ENCODE results near the gene RNFT2. TPM values are rescaled to one million over a fixed set of nuclear protein-coding genes. Genes with fewer than 3 reads are reported as not detected.

Gene RNFT2
- total RNA-seq, 1 experiment from 2014 or later: 27.7 TPM

DNA sequence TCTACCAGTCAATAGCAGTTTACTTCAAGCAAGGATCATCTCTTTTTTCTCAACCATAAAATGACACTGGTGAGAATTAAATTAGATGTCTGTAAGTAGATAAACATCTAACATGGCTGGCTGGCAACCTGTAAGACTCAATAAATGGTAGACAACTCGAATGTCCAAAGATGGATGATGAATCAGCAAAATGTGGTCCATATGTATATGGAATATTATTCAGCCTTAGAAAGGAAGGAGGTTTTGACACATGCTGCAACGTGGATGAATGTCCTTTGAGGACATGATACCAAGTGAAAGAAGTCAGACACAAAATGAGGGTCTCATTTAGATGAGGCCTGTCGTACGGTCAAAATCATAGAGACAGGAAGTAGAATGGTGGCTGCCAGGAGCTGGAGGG is 46.5 kb upstream of the RNFT2 start:
- H3K4me1 Mint-ChIP-seq: peaks cover 18% of the 10 kb centered on the region
- H3K9me3 Mint-ChIP-seq: peaks cover 14% of the 10 kb centered on the region
- TF ChIP-seq GTF2I (CRISPR knock-in tag; conservative IDR thresholded peaks at IDR 0.05) (no peak), RORB (CRISPR knock-in tag; IDR thresholded peaks at IDR 0.05) (no peak), TEAD1 (CRISPR knock-in tag; IDR thresholded peaks at IDR 0.05) (no peak)
- ATAC-seq: no peak
- DNase-seq (ENCODE audit: low spot score): no peak
- H3K27ac Mint-ChIP-seq: no peak overlapping the region
- H3K27me3 Mint-ChIP-seq (ENCODE audit: low read depth): peaks cover 27% of the 10 kb centered on the region
- POLR2A ChIA-PET: no interaction called here
- H3K4me3 Mint-ChIP-seq: no peak overlapping the region
- peaks cover 4% of the 10 kb centered on the region for H3K36me3 Mint-ChIP-seq
- CTCF ChIA-PET: interaction anchor here (0.9 to 1.8 kb wide), 2 partner anchors 15 to 17 kb away, joined by 3 to 4 read pairs; no protein-coding TSS in a partner anchor

- ATAC-seq (no peak), DNase-seq (ENCODE audit: low spot score) (no peak)
- no peak overlapping the region for H3K4me3 Mint-ChIP-seq
- H3K36me3 Mint-ChIP-seq: peaks cover 4% of the 10 kb centered on the region
- peaks cover 19% of the 10 kb centered on the region for H3K27me3 Mint-ChIP-seq (ENCODE audit: low read depth)
- H3K4me1 Mint-ChIP-seq: peaks cover 18% of the 10 kb centered on the region
- POLR2A ChIA-PET: no interaction called here
- no peak overlapping the region for H3K27ac Mint-ChIP-seq
- TF ChIP-seq ZNF232 (CRISPR knock-in tag; IDR thresholded peaks at IDR 0.05): no peak
- no peak for TF ChIP-seq ZNF671 (CRISPR knock-in tag; IDR thresholded peaks at IDR 0.05)
- TF ChIP-seq NR2C2 (CRISPR knock-in tag; IDR thresholded peaks at IDR 0.05): no peak
- TF ChIP-seq ESRRA (CRISPR knock-in tag; IDR thresholded peaks at IDR 0.05; ENCODE audit: borderline replicate concordance): no peak
- no peak for TF ChIP-seq FOXK1 (CRISPR knock-in tag; IDR thresholded peaks at IDR 0.05)
- no peak for TF ChIP-seq HMGA2 (CRISPR knock-in tag; IDR thresholded peaks at IDR 0.05)
- no peak for TF ChIP-seq RELA (CRISPR knock-in tag; IDR thresholded peaks at IDR 0.05; ENCODE audit: borderline replicate concordance)
- no peak for TF ChIP-seq PRRX2 (CRISPR knock-in tag; IDR thresholded peaks at IDR 0.05)
- no peak for TF ChIP-seq MYBL2 (CRISPR knock-in tag; IDR thresholded peaks at IDR 0.05)
- TF ChIP-seq MXD4 (CRISPR knock-in tag; IDR thresholded peaks at IDR 0.05; ENCODE audit: borderline replicate concordance): no peak
- TF ChIP-seq, protein P1, sequence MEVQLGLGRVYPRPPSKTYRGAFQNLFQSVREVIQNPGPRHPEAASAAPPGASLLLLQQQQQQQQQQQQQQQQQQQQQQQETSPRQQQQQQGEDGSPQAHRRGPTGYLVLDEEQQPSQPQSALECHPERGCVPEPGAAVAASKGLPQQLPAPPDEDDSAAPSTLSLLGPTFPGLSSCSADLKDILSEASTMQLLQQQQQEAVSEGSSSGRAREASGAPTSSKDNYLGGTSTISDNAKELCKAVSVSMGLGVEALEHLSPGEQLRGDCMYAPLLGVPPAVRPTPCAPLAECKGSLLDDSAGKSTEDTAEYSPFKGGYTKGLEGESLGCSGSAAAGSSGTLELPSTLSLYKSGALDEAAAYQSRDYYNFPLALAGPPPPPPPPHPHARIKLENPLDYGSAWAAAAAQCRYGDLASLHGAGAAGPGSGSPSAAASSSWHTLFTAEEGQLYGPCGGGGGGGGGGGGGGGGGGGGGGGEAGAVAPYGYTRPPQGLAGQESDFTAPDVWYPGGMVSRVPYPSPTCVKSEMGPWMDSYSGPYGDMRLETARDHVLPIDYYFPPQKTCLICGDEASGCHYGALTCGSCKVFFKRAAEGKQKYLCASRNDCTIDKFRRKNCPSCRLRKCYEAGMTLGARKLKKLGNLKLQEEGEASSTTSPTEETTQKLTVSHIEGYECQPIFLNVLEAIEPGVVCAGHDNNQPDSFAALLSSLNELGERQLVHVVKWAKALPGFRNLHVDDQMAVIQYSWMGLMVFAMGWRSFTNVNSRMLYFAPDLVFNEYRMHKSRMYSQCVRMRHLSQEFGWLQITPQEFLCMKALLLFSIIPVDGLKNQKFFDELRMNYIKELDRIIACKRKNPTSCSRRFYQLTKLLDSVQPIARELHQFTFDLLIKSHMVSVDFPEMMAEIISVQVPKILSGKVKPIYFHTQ (CRISPR knock-in tag; IDR thresholded peaks at IDR 0.05): no peak
- no peak for TF ChIP-seq ZNF263 (CRISPR knock-in tag; IDR thresholded peaks at IDR 0.05; ENCODE audit: low read depth)
- no peak for TF ChIP-seq JUN (CRISPR knock-in tag; IDR thresholded peaks at IDR 0.05)
- TF ChIP-seq, protein P2, sequence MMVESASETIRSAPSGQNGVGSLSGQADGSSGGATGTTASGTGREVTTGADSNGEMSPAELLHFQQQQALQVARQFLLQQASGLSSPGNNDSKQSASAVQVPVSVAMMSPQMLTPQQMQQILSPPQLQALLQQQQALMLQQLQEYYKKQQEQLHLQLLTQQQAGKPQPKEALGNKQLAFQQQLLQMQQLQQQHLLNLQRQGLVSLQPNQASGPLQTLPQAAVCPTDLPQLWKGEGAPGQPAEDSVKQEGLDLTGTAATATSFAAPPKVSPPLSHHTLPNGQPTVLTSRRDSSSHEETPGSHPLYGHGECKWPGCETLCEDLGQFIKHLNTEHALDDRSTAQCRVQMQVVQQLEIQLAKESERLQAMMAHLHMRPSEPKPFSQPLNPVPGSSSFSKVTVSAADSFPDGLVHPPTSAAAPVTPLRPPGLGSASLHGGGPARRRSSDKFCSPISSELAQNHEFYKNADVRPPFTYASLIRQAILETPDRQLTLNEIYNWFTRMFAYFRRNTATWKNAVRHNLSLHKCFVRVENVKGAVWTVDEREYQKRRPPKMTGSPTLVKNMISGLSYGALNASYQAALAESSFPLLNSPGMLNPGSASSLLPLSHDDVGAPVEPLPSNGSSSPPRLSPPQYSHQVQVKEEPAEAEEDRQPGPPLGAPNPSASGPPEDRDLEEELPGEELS (CRISPR knock-in tag; IDR thresholded peaks at IDR 0.05): no peak
- TF ChIP-seq, protein P3, sequence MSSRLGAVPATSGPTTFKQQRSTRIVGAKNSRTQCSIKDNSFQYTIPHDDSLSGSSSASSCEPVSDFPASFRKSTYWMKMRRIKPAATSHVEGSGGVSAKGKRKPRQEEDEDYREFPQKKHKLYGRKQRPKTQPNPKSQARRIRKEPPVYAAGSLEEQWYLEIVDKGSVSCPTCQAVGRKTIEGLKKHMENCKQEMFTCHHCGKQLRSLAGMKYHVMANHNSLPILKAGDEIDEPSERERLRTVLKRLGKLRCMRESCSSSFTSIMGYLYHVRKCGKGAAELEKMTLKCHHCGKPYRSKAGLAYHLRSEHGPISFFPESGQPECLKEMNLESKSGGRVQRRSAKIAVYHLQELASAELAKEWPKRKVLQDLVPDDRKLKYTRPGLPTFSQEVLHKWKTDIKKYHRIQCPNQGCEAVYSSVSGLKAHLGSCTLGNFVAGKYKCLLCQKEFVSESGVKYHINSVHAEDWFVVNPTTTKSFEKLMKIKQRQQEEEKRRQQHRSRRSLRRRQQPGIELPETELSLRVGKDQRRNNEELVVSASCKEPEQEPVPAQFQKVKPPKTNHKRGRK (CRISPR knock-in tag; IDR thresholded peaks at IDR 0.05; ENCODE audit: borderline replicate concordance): no peak
- TF ChIP-seq RORB (CRISPR knock-in tag; IDR thresholded peaks at IDR 0.05): no peak
- TF ChIP-seq, protein P4, sequence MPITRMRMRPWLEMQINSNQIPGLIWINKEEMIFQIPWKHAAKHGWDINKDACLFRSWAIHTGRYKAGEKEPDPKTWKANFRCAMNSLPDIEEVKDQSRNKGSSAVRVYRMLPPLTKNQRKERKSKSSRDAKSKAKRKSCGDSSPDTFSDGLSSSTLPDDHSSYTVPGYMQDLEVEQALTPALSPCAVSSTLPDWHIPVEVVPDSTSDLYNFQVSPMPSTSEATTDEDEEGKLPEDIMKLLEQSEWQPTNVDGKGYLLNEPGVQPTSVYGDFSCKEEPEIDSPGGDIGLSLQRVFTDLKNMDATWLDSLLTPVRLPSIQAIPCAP (CRISPR knock-in tag; IDR thresholded peaks at IDR 0.05): no peak
- no peak for TF ChIP-seq ZNF416 (CRISPR knock-in tag; IDR thresholded peaks at IDR 0.05)
- TF ChIP-seq SP1 (CRISPR knock-in tag; conservative IDR thresholded peaks at IDR 0.05): no peak
- H3K9me3 Mint-ChIP-seq: peaks cover 8% of the 10 kb centered on the region
- CTCF ChIA-PET: interaction anchor here (0.9 to 1.3 kb wide), 3 partner anchors 9 to 456 kb away, joined by 3 to 8 read pairs (median 3); no protein-coding TSS in a partner anchor
These were observed 45.5 kb upstream of the RNFT2 start for GRCh38 chr12:116692605-116693004.
